Embryonic facial prominence (tissue), 1 donor: ENCODE results near the gene MGP.

Experiments used
- DNase-seq: peaks from one replicate; pipeline ENCODE4 v3.0.0-alpha.2; 2016; ENCODE audit errors: extremely low spot score

The MGP gene

GRCh38 chr12:14860490-14860889, 25.2 kb downstream of the MGP start:
- no peak for DNase-seq

DNA sequence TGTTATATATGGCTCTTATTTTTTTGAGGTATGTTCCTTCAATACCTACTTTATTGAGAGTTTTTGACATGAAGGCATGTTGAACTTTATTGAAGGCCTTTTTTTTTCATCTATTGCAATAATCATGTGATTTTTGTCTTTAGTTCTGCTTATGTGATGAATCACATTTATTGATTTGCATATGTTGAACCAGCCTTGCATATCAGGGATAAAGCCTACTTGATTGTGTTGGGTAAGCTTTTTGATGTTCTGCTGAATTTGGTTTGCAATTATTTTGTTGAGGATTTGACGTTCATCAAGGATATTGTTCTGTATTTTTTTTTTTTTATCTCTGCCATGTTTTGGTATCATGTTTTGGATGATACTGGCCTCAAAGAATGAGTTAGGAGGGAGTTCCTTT, 27.1 kb downstream of the MGP start:
- no peak for DNase-seq

- no peak for DNase-seq
Measured at GRCh38 chr12:14854586-14855183, 31.0 kb downstream of the MGP start.

DNA sequence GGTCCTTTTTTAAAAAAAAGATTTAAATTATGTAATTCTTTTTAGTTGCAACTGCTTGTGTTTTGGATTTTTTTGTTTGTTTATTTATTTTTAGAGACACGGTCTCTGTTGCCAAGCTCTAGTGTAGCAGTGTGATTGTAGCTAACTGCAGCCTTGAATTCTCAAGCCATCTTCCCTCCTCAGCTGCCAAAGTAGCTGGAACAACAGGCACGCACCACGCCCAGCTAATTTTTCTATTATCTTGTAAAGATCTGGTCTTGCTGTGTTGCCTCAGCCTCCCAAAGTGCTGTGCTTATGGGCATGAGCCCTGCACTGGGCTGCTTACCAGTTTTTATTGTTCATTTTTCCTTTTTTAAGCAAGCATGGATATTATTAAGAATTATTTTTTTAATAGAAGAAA, 31.7 kb downstream of the MGP start:
- no peak for DNase-seq

DNA sequence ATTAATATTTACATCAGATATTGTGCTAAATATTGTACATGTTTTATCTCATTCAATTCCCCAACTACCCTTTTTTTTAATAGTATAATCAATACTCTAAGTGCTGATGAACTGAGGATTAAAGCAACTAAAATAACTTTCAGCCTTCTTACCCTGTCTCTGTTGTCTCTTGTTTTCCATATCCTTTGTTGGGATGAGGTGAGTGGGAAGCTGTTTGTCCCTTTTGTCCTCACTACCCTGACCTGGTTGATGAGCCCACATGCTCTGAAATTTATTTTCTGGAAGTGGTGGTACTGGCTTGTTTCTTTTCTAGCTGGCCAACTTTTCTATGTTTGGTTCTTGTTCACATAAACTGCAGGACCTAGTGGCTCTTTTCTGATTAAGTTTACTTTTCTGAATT, 32.8 kb downstream of the MGP start:
- no peak for DNase-seq

- DNase-seq = no peak
Measured at GRCh38 chr12:14850929-14851663, 34.6 kb downstream of the MGP start.

- DNase-seq = no peak
Measured at GRCh38 chr12:14849661-14850060, 36.0 kb downstream of the MGP start.

- no peak for DNase-seq
Measured at GRCh38 chr12:14846876-14847580, 38.6 kb downstream of the MGP start.

DNA sequence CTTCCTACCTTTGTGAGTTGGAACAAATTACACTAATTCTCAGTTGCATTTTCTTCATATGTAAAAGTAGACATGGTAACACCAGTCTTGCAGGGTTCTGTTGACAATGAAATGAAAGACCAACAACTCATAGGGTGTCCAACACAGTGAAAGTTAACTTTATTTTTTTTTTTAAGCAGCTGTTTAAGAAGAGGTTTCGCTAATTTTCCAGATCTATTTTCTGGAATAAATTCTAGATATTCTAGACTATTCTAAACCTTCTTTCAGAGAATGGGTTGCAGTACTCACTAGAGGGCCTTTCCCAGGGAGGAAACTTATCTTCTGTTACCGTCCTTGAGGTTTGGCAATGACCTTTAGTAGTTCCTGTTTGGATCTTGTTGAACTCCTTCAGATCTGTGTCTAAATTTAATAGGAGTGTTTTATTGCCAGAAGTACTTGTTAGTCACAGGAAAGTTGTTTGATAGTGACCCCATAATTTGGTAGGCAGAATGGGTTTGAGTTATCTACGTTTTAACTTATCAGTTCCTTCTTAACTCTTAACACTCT, 39.5 kb downstream of the MGP start:
- DNase-seq = no peak

DNA sequence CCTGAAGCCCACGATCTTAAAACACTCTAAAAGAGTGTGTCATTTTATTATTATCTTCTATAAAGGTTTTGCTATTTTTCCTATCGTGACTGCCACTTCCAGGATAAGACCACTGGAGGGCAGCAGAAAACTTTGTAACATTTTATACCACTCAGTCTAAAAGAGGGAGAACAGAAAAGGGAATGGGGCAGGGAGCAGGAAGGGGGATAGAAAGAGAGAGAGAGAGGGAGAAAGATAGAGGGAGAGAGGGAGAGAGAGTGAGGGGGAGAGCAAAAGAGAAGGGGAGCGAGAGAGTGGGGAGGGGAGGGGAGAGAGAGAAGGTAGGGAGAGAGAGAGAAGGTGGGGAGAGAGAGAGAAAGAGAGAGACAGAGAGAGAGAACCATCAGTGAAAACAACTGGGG, 40.3 kb downstream of the MGP start:
- peak; percentile 76 for DNase-seq

- no peak for DNase-seq
Measured at GRCh38 chr12:14844401-14844800, 41.3 kb downstream of the MGP start.

- DNase-seq = no peak
Measured at GRCh38 chr12:14843425-14843887, 42.2 kb downstream of the MGP start, which contains the start of gene ART4. Gene ART4 (minus strand): TSS chr12:14843526. CDS start chr12:14843113, 413 bp downstream.

- no peak for DNase-seq
Measured at GRCh38 chr12:14842315-14842714, 43.3 kb downstream of the MGP start.

DNA sequence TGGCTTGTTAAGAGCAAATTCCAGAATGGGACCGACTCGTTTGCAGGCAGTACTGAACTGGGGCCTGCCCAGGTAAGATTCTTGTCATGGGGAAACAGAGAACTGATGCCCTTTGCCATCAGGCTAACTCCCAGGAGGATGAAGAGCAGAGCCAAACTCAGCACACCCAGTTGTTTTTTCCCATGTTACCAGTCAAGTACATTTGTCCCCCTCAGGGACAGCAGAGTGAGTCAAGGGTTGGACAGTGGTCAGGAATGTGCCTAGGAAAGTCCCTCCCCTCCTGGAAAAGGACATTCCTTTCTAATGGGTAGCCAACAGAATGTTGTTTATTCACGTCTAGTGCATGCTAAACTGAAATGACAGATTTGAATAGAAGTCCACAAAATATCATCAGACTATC, 43.9 kb downstream of the MGP start:
- no peak for DNase-seq

DNA sequence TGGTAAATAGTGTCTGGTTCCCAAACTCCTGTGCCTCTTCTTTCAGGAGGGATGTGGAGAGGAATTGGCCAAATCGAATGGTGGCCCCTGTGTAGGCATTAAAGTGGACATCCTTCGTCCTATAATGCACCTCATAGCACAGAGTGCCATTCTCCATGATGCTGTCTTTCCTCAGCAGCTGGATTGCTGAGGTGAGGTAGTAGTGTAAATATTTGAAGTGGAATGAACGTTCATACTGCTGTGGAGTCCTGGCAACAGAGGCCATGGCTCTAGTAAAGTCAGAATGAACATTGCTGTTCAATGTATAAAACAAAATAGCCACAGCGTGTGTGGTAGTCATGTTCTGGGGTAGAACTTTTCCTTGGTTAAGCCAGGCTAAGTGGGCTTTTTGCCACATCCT, 45.0 kb downstream of the MGP start:
- DNase-seq = no peak

DNA sequence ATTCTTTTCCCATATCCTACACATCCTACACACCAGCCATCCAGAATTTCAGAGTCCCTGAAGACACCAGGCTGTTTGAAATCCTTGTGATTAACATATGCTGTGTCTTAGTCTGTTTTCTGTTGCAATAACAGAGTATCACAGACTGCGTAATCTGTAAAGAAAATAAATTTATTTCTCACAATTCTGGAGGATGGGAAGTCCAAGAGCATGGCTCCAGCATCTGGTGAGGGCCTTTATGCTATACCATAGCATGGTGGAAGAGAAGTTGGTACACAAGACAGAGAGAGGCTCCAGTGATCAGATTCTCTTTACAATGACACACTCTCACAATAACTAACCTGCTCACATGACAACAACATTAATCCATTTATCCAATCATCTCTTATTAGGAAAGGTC, 46.4 kb downstream of the MGP start:
- DNase-seq = no peak

GRCh38 chr12:14836336-14837210, 49.1 kb downstream of the MGP start:
- DNase-seq = no peak

- no peak for DNase-seq
Measured at GRCh38 chr12:14834509-14834908, 51.1 kb downstream of the MGP start.

GRCh38 chr12:14833952-14834351, 51.7 kb downstream of the MGP start:
- no peak for DNase-seq

GRCh38 chr12:14833336-14833735, 52.3 kb downstream of the MGP start:
- DNase-seq = no peak
